ENCODE measurements around the gene COMMD3.
A peak's percentile ranks its signal among the peaks of the same experiment; 100 is the strongest.

COMMD3 gene

GRCh38 chr10:22338185-22338900 is 22.2 kb downstream of the COMMD3 start:
- DNase-seq = no peak
- Histone ChIP-seq H3K27me3 (ENCODE audit: insufficient read depth, low read length, poor library complexity) (peaks cover 55% of the 10 kb centered on the region), H3K9me3 (ENCODE audit: insufficient read depth, low read length, severe bottlenecking) (no peaks in the 10 kb centered on the region), H4K20me1 (ENCODE audit: insufficient read depth, low read length) (no peaks in the 10 kb centered on the region), H3K4me2 (ENCODE audit: insufficient read depth, low read length) (no peak overlapping the region), H3K4me3 (ENCODE audit: low read depth in 1 of 2, low read length in 2 of 2) (no peak overlapping the region), H3K9ac (ENCODE audit: low read depth, low read length) (no peak overlapping the region), H2AFZ (ENCODE audit: low read depth, low read length) (no peak overlapping the region), H3K4me1 (ENCODE audit: insufficient read depth, low read length) (peaks cover 43% of the 10 kb centered on the region), H3K79me2 (ENCODE audit: insufficient read depth, low read length) (no peaks in the 10 kb centered on the region), H3K27ac (ENCODE audit: low read length) (no peak overlapping the region), H3K36me3 (ENCODE audit: insufficient read depth, low read length) (no peaks in the 10 kb centered on the region; the same call in 1 of the 2 replicates)
- TF ChIP-seq EZH2 (IDR thresholded peaks at IDR 0.05; ENCODE audit: borderline replicate concordance, low read depth, low read length, severe bottlenecking) (no peak), CTCF (IDR thresholded peaks at IDR 0.05; ENCODE audit: borderline replicate concordance, extremely low read depth, low read length, poor library complexity, severe bottlenecking) (no peak)
- no peak for ATAC-seq (ENCODE audit: insufficient read depth, low read depth)

- Histone ChIP-seq H3K9me3 (ENCODE audit: insufficient read depth, low read length, severe bottlenecking) (no peaks in the 10 kb centered on the region), H3K79me2 (ENCODE audit: insufficient read depth, low read length) (no peaks in the 10 kb centered on the region), H2AFZ (ENCODE audit: low read depth, low read length) (no peak overlapping the region), H3K27ac (ENCODE audit: low read length) (no peak overlapping the region), H3K36me3 (ENCODE audit: insufficient read depth, low read length) (no peaks in the 10 kb centered on the region; the same call in 1 of the 2 replicates), H4K20me1 (ENCODE audit: insufficient read depth, low read length) (no peaks in the 10 kb centered on the region), H3K4me1 (ENCODE audit: insufficient read depth, low read length) (peaks cover 38% of the 10 kb centered on the region), H3K9ac (ENCODE audit: low read depth, low read length) (no peak overlapping the region), H3K4me3 (ENCODE audit: low read depth in 1 of 2, low read length in 2 of 2) (no peak overlapping the region), H3K4me2 (ENCODE audit: insufficient read depth, low read length) (peak overlapping the region; percentile 81; the same call in 1 of the 2 replicates), H3K27me3 (ENCODE audit: insufficient read depth, low read length, poor library complexity) (peaks cover 61% of the 10 kb centered on the region)
- DNase-seq (no peak), ATAC-seq (ENCODE audit: insufficient read depth, low read depth) (no peak)
- TF ChIP-seq EZH2 (IDR thresholded peaks at IDR 0.05; ENCODE audit: borderline replicate concordance, low read depth, low read length, severe bottlenecking) = no peak
- TF ChIP-seq CTCF (IDR thresholded peaks at IDR 0.05; ENCODE audit: borderline replicate concordance, extremely low read depth, low read length, poor library complexity, severe bottlenecking) = no peak
These were observed 22.7 kb downstream of the COMMD3 start for GRCh38 chr10:22338931-22339330.

- ATAC-seq (ENCODE audit: insufficient read depth, low read depth) = peak; percentile 15
These were observed 23.7 kb downstream of the COMMD3 start for GRCh38 chr10:22339761-22340328.

More at GRCh38 chr10:22339761-22340328, 23.7 kb downstream of the COMMD3 start:
- Histone ChIP-seq H3K79me2 (ENCODE audit: insufficient read depth, low read length) (no peaks in the 10 kb centered on the region), H3K27ac (ENCODE audit: low read length) (peak overlapping the region; percentile 71), H2AFZ (ENCODE audit: low read depth, low read length) (peak overlapping the region; percentile 78), H3K4me1 (ENCODE audit: insufficient read depth, low read length) (peaks cover 39% of the 10 kb centered on the region), H3K9ac (ENCODE audit: low read depth, low read length) (peak overlapping the region; percentile 95), H3K4me2 (ENCODE audit: insufficient read depth, low read length) (peak overlapping the region; percentile 81), H3K9me3 (ENCODE audit: insufficient read depth, low read length, severe bottlenecking) (no peaks in the 10 kb centered on the region), H3K4me3 (ENCODE audit: low read depth in 1 of 2, low read length in 2 of 2) (peak overlapping the region; percentile 78), H3K27me3 (ENCODE audit: insufficient read depth, low read length, poor library complexity) (peaks cover 69% of the 10 kb centered on the region), H3K36me3 (ENCODE audit: insufficient read depth, low read length) (no peaks in the 10 kb centered on the region; the same call in 1 of the 2 replicates), H4K20me1 (ENCODE audit: insufficient read depth, low read length) (no peaks in the 10 kb centered on the region)
- TF ChIP-seq EZH2 (IDR thresholded peaks at IDR 0.05; ENCODE audit: borderline replicate concordance, low read depth, low read length, severe bottlenecking) (no peak), CTCF (IDR thresholded peaks at IDR 0.05; ENCODE audit: borderline replicate concordance, extremely low read depth, low read length, poor library complexity, severe bottlenecking) (no peak)
- no peak for DNase-seq

Measured in DND-41 (cell line).